ENCODE data around the gene AHCYL2.

AHCYL2 gene

GRCh38 chr7:129279757-129280156, 54.9 kb downstream of the AHCYL2 start:
- TF ChIP-seq SIN3A (IDR thresholded peaks at IDR 0.05; ENCODE audit: borderline replicate concordance, insufficient read depth, low read length) = no peak
- no peak for TF ChIP-seq REST (IDR thresholded peaks at IDR 0.05; ENCODE audit: insufficient read depth in 1 of 2, low read depth in 2 of 2, low read length in 2 of 2)
- no peak for TF ChIP-seq FOXP2 (optimal IDR thresholded peaks at IDR 0.05; ENCODE audit: borderline replicate concordance, extremely low read depth, extremely low read length, insufficient read depth)
- TF ChIP-seq POLR2AphosphoS5 (IDR thresholded peaks at IDR 0.05; ENCODE audit: low read depth, low read length) = no peak
- no peak for TF ChIP-seq TAF1 (IDR thresholded peaks at IDR 0.05; ENCODE audit: borderline replicate concordance, insufficient read depth, low read length)

GRCh38 chr7:129281163-129281562, 56.3 kb downstream of the AHCYL2 start:
- no peak for TF ChIP-seq POLR2AphosphoS5 (IDR thresholded peaks at IDR 0.05; ENCODE audit: low read depth, low read length)
- TF ChIP-seq REST (IDR thresholded peaks at IDR 0.05; ENCODE audit: insufficient read depth in 1 of 2, low read depth in 2 of 2, low read length in 2 of 2) = no peak
- no peak for TF ChIP-seq SIN3A (IDR thresholded peaks at IDR 0.05; ENCODE audit: borderline replicate concordance, insufficient read depth, low read length)
- TF ChIP-seq FOXP2 (optimal IDR thresholded peaks at IDR 0.05; ENCODE audit: borderline replicate concordance, extremely low read depth, extremely low read length, insufficient read depth) = no peak
- TF ChIP-seq TAF1 (IDR thresholded peaks at IDR 0.05; ENCODE audit: borderline replicate concordance, insufficient read depth, low read length) = no peak

DNA sequence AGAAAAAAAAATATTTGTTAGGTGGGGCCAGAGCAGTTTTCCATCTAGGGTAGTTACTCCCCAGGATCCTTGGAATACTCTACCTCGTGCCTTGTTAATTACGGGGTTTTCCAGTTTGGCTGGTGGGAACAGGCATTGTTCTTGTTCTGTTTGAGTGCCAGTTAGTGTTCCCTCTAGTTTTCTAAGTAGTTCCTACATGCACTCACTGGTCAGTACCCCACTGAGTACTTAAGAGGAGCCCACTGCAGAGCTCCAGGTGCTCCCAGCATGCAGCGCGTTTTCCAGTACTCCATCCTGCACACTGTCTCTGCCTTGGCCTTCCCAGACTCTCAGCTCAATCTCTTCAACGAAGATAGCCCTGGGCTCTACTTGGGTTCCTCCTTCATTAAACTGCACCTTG, 58.0 kb downstream of the AHCYL2 start:
- TF ChIP-seq REST (IDR thresholded peaks at IDR 0.05; ENCODE audit: insufficient read depth in 1 of 2, low read depth in 2 of 2, low read length in 2 of 2) = no peak
- no peak for TF ChIP-seq POLR2AphosphoS5 (IDR thresholded peaks at IDR 0.05; ENCODE audit: low read depth, low read length)
- no peak for TF ChIP-seq TAF1 (IDR thresholded peaks at IDR 0.05; ENCODE audit: borderline replicate concordance, insufficient read depth, low read length)
- TF ChIP-seq FOXP2 (optimal IDR thresholded peaks at IDR 0.05; ENCODE audit: borderline replicate concordance, extremely low read depth, extremely low read length, insufficient read depth) = no peak
- TF ChIP-seq SIN3A (IDR thresholded peaks at IDR 0.05; ENCODE audit: borderline replicate concordance, insufficient read depth, low read length) = no peak

DNA sequence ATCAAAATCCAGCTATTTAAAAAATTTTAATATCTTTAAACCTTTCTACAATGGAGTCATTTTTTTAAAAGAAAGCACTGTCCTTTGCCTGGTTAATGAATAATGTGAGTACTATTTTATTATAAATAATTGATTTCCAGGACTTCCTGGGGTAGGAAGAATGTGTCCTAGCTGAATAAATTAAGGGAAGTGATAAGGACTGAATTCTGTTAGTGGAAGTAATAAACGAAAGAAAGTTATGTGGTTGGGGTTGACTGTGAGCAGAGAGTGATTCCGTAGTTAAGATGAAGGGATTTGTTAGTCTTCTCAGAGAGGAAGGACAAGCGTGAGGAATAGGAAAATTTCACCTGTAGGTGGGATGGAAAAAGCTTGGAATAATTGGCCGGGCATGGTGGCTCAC, 59.1 kb downstream of the AHCYL2 start:
- TF ChIP-seq TAF1 (IDR thresholded peaks at IDR 0.05; ENCODE audit: borderline replicate concordance, insufficient read depth, low read length) (no peak), POLR2AphosphoS5 (IDR thresholded peaks at IDR 0.05; ENCODE audit: low read depth, low read length) (no peak), REST (IDR thresholded peaks at IDR 0.05; ENCODE audit: insufficient read depth in 1 of 2, low read depth in 2 of 2, low read length in 2 of 2) (no peak)

- TF ChIP-seq TAF1 (IDR thresholded peaks at IDR 0.05; ENCODE audit: borderline replicate concordance, insufficient read depth, low read length) (no peak), FOXP2 (optimal IDR thresholded peaks at IDR 0.05; ENCODE audit: borderline replicate concordance, extremely low read depth, extremely low read length, insufficient read depth) (no peak), SIN3A (IDR thresholded peaks at IDR 0.05; ENCODE audit: borderline replicate concordance, insufficient read depth, low read length) (no peak), REST (IDR thresholded peaks at IDR 0.05; ENCODE audit: insufficient read depth in 1 of 2, low read depth in 2 of 2, low read length in 2 of 2) (no peak), POLR2AphosphoS5 (IDR thresholded peaks at IDR 0.05; ENCODE audit: low read depth, low read length) (no peak)
Measured at GRCh38 chr7:129285111-129285510, 60.3 kb downstream of the AHCYL2 start.

Data from PFSK-1 (cell line).